Measurements from ENCODE around the gene NTRK3. TPM values are rescaled to one million over a fixed set of nuclear protein-coding genes. Genes with fewer than 3 reads are reported as not detected.
"Not testable (repeated sequence)": the region's sequence is repeated elsewhere in the genome, so short reads cannot be mapped to it uniquely, and the experiment has no call there.

NTRK3 gene
- total and polyA plus RNA-seq, 8 donors: 4.1 to 9.8 (median 7.4) TPM

- ATAC-seq: no peak
- TF ChIP-seq CTCF (IDR thresholded peaks at IDR 0.05): no peak
- Histone ChIP-seq H3K27me3 (peaks cover 0 to 18% of the 10 kb centered on the region in 2 donors), H3K36me3 (no peaks in the 10 kb centered on the region), H3K4me1 (no peaks in the 10 kb centered on the region), H3K9me3 (no peaks in the 10 kb centered on the region), H3K4me3 (no peak overlapping the region), H3K27ac (no peak overlapping the region)
- no peak for DNase-seq
- intact Hi-C loops (cut with DNase I): no loop called here
These were observed 216.0 kb downstream of the NTRK3 start for GRCh38 chr15:88040516-88040915.

- intact Hi-C loops (cut with DNase I): no loop called here
- no peaks in the 10 kb centered on the region for H3K4me1 ChIP-seq
- TF ChIP-seq CTCF (IDR thresholded peaks at IDR 0.05): no peak
- no peak for ATAC-seq
- H3K27me3 ChIP-seq: peaks cover 0 to 18% of the 10 kb centered on the region in 2 donors
- H3K4me3 ChIP-seq: no peak overlapping the region
- H3K9me3 ChIP-seq: no peaks in the 10 kb centered on the region
- no peaks in the 10 kb centered on the region for H3K36me3 ChIP-seq
- H3K27ac ChIP-seq: no peak overlapping the region
- no peak for DNase-seq
These were observed 218.3 kb downstream of the NTRK3 start for GRCh38 chr15:88038261-88038660.

- Histone ChIP-seq H3K4me1 (no peaks in the 10 kb centered on the region), H3K36me3 (no peaks in the 10 kb centered on the region), H3K9me3 (no peaks in the 10 kb centered on the region), H3K4me3 (no peak overlapping the region), H3K27ac (no peak overlapping the region), H3K27me3 (peaks cover 0 to 18% of the 10 kb centered on the region in 2 donors)
- intact Hi-C loops (cut with DNase I): no loop called here
- no peak for DNase-seq
- TF ChIP-seq CTCF (IDR thresholded peaks at IDR 0.05): no peak
- no peak for ATAC-seq
These were observed 220.2 kb downstream of the NTRK3 start for GRCh38 chr15:88036154-88036839.

- ATAC-seq: no peak
- Histone ChIP-seq H3K36me3 (no peaks in the 10 kb centered on the region), H3K27me3 (peaks cover 0 to 18% of the 10 kb centered on the region in 2 donors), H3K27ac (no peak overlapping the region), H3K9me3 (no peaks in the 10 kb centered on the region), H3K4me1 (no peaks in the 10 kb centered on the region), H3K4me3 (no peak overlapping the region)
- no peak for TF ChIP-seq CTCF (IDR thresholded peaks at IDR 0.05)
- DNase-seq: no peak
- intact Hi-C loops (cut with DNase I): no loop called here
These were observed 221.2 kb downstream of the NTRK3 start for GRCh38 chr15:88035381-88035780.

- H3K4me3 ChIP-seq; H3K4me1 ChIP-seq; H3K27ac ChIP-seq; intact Hi-C loops (cut with DNase I); H3K9me3 ChIP-seq; H3K36me3 ChIP-seq; ATAC-seq; DNase-seq: not testable (repeated sequence)
- H3K27me3 ChIP-seq: peaks cover 0 to 17% of the 10 kb centered on the region in 2 donors
These were observed 223.1 kb downstream of the NTRK3 start for GRCh38 chr15:88033421-88033820.

GRCh38 chr15:88032787-88033186 is 223.8 kb downstream of the NTRK3 start:
- Histone ChIP-seq H3K36me3 (no peaks in the 10 kb centered on the region), H3K27me3 (peaks cover 0 to 11% of the 10 kb centered on the region in 2 donors), H3K9me3 (no peaks in the 10 kb centered on the region), H3K4me3 (no peak overlapping the region), H3K27ac (no peak overlapping the region), H3K4me1 (no peaks in the 10 kb centered on the region)
- ATAC-seq: no peak
- intact Hi-C loops (cut with DNase I): no loop called here
- no peak for DNase-seq
- TF ChIP-seq CTCF (IDR thresholded peaks at IDR 0.05): no peak
